Measurements from ENCODE around the gene NLGN1. TPM values are rescaled to one million over a fixed set of nuclear protein-coding genes. Genes with fewer than 3 reads are reported as not detected.

Gene NLGN1
- total and polyA plus RNA-seq, 9 of the 15 experiments (the other 6 are each of a cell fraction or from before 2014, with no cell fraction given) = under 0.01 to 0.01 TPM; not detected in 7

DNA sequence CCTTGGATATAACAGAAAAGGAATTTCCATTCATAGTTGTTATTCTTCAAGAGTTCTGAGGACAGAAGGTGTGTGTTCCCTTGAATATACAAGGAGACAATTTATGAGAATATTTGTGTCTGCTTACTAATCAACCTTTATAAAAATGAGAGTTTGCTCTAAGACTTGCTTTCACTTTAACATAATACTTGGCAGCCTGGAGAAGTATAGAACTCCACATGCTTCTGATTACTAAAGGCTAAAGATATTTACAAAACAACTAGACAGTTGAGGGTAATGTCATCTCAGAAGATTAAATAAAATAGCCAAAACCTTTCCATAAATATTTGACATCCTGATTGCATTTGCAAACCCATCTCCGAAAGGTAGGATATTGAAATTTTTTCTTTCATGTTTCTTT is 734.5 kb downstream of the NLGN1 start:
- H3K9me1 ChIP-seq (ENCODE audit: control insufficient read depth, insufficient read depth, low read length) = no peaks in the 10 kb centered on the region
- no peak overlapping the region for H3K4me2 ChIP-seq (ENCODE audit: insufficient read depth, low read length)
- H3K27ac ChIP-seq (ENCODE audit: extremely low read depth, low read depth, low read length) = no peak overlapping the region
- H3K27me3 ChIP-seq (ENCODE audit: control insufficient read depth in 2 of 2, insufficient read depth in 2 of 2, low read length in 2 of 2) = no peaks in the 10 kb centered on the region
- BruUV-seq (replicated peaks) = no TSS peak
- in situ Hi-C loops (cut with MboI) = no loop called here
- no peaks in the 10 kb centered on the region for H3K4me1 ChIP-seq (replicated peaks in 1 of 2; ENCODE audit: control insufficient read depth in 2 of 2, insufficient read depth in 2 of 2, low read length in 2 of 2)
- H3K36me3 ChIP-seq (ENCODE audit: control insufficient read depth, insufficient read depth, low read length) = no peaks in the 10 kb centered on the region
- no peak overlapping the region for H2AFZ ChIP-seq (ENCODE audit: low read depth, low read length)
- DNase-seq (ENCODE audit: extremely low read depth in 1 of 4, low spot score in 3 of 4) = no peak
- H4K20me1 ChIP-seq (replicated peaks; ENCODE audit: control insufficient read depth, insufficient read depth, low read length) = no peaks in the 10 kb centered on the region
- no peaks in the 10 kb centered on the region for H3K9me3 ChIP-seq (replicated peaks; ENCODE audit: control insufficient read depth, insufficient read depth, low read depth, low read length)
- no peak overlapping the region for H3K9ac ChIP-seq (ENCODE audit: insufficient read depth in 1 of 2, low read depth in 2 of 2, low read length in 2 of 2)
- POLR2A ChIA-PET = no interaction called here
- 0% methylated on average over 1 of the region's 1 CpG for WGBS (ENCODE audit: insufficient coverage, low coverage, missing lambda C conversion rate)
- H3K4me3 ChIP-seq = no peak overlapping the region
- H3K79me2 ChIP-seq (ENCODE audit: control insufficient read depth, insufficient read depth, low read length) = no peaks in the 10 kb centered on the region
- CTCF ChIA-PET (ENCODE audit: low intra/inter-chr PET ratio) = no interaction called here
- TF ChIP-seq SPI1 (IDR thresholded peaks at IDR 0.05; ENCODE audit: borderline replicate concordance, low read depth, low read length) = no peak
- TF ChIP-seq SIN3B (IDR thresholded peaks at IDR 0.05; ENCODE audit: low read depth) = no peak
- no peak for TF ChIP-seq ZNF764 (CRISPR knock-in tag; IDR thresholded peaks at IDR 0.05; ENCODE audit: low read depth)
- no peak for TF ChIP-seq GTF2E2 (tag; IDR thresholded peaks at IDR 0.05)
- no peak for ATAC-seq
- FAIRE-seq = no peak
- intact Hi-C loops (cut with micrococcal nuclease) = no loop called here

DNA sequence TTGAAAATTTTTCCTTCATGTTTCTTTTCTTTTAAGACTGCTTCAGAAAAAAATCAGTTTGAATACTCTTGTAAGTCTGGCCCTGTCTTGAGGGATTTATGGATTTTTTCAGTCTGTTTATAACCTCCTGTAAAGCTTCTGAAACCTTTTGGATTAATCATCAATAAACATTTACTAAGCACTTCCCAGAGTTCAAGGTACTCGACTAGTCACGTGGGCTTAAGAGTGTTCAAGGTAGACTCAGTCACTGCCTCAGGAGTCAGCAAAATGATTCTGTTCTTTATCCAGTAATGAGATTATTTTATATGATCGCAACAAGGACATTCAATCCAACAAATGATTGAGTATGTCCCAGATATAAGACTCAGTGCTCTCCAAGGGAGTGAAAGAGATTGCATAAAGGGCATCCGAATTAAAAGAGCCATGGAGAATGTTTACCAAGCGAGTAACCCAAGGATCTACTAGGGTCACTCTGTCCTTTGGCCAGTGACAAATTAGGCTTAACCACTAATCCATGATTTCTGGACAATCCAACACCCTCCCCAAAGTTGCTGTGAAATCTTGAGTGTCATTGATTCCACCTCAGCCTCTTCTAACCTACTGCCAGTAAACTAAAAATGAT is 735.0 kb downstream of the NLGN1 start:
- H3K36me3 ChIP-seq (ENCODE audit: control insufficient read depth, insufficient read depth, low read length) = no peaks in the 10 kb centered on the region
- BruUV-seq (replicated peaks) = no TSS peak
- no peaks in the 10 kb centered on the region for H3K79me2 ChIP-seq (ENCODE audit: control insufficient read depth, insufficient read depth, low read length)
- no peak for FAIRE-seq
- in situ Hi-C loops (cut with MboI) = no loop called here
- 0% methylated on average over 5 of the region's 5 CpGs for WGBS (ENCODE audit: insufficient coverage, low coverage, missing lambda C conversion rate)
- no peaks in the 10 kb centered on the region for H4K20me1 ChIP-seq (replicated peaks; ENCODE audit: control insufficient read depth, insufficient read depth, low read length)
- ATAC-seq = no peak
- no peak overlapping the region for H3K4me2 ChIP-seq (ENCODE audit: insufficient read depth, low read length)
- H3K27me3 ChIP-seq (ENCODE audit: control insufficient read depth in 2 of 2, insufficient read depth in 2 of 2, low read length in 2 of 2) = no peaks in the 10 kb centered on the region
- H3K9me3 ChIP-seq (replicated peaks; ENCODE audit: control insufficient read depth, insufficient read depth, low read depth, low read length) = no peaks in the 10 kb centered on the region
- TF ChIP-seq CHD4 (IDR thresholded peaks at IDR 0.05; ENCODE audit: insufficient read depth, insufficient replicate concordance, low read depth, low read length, poor library complexity, severe bottlenecking) = no peak
- TF ChIP-seq CXXC5 (CRISPR knock-in tag; IDR thresholded peaks at IDR 0.05) = no peak
- no peak for TF ChIP-seq SRSF7 (optimal IDR thresholded peaks at IDR 0.05; ENCODE audit: low read depth, low read length)
- no peak for TF ChIP-seq U2AF1 (optimal IDR thresholded peaks at IDR 0.05; ENCODE audit: low read depth, low read length)
- no peak for TF ChIP-seq ZNF133 (CRISPR knock-in tag; IDR thresholded peaks at IDR 0.05)
- TF ChIP-seq GATA2 (CRISPR knock-in tag; IDR thresholded peaks at IDR 0.05) = no peak
- TF ChIP-seq ILK (tag; IDR thresholded peaks at IDR 0.05; ENCODE audit: borderline replicate concordance, low read depth) = no peak
- TF ChIP-seq ZZZ3 (IDR thresholded peaks at IDR 0.05) = no peak
- no peak for DNase-seq (ENCODE audit: extremely low read depth in 1 of 4, low spot score in 3 of 4)
- H3K9ac ChIP-seq (ENCODE audit: insufficient read depth in 1 of 2, low read depth in 2 of 2, low read length in 2 of 2) = no peak overlapping the region
- no peak overlapping the region for H3K27ac ChIP-seq (ENCODE audit: extremely low read depth, low read depth, low read length)
- intact Hi-C loops (cut with micrococcal nuclease) = no loop called here
- H2AFZ ChIP-seq (ENCODE audit: low read depth, low read length) = no peak overlapping the region
- H3K4me3 ChIP-seq = no peak overlapping the region
- no peaks in the 10 kb centered on the region for H3K9me1 ChIP-seq (ENCODE audit: control insufficient read depth, insufficient read depth, low read length)
- ChIA-PET CTCF (ENCODE audit: low intra/inter-chr PET ratio) (no interaction called here), POLR2A (no interaction called here)
- no peaks in the 10 kb centered on the region for H3K4me1 ChIP-seq (replicated peaks in 1 of 2; ENCODE audit: control insufficient read depth in 2 of 2, insufficient read depth in 2 of 2, low read length in 2 of 2)
